Coronary artery (tissue), 2 donors: Measurements from ENCODE around the gene SAE1.
A peak's percentile ranks its signal among the peaks of the same experiment; 100 is the strongest.

Experiments used
- DNase-seq: peaks from one replicate; pipeline ENCODE4 v3.0.0-alpha.2; 2017; ENCODE audit warnings: low spot score
- H3K27ac ChIP-seq, 2 donors: fragments of 200-600 bp; sonication (generic); one replicate each; pipeline ENCODE4 v1.5.1; 2016 to 2019
- H3K4me3 ChIP-seq: fragments of 200-600 bp; sonication (generic); 2 replicates; pipeline ENCODE4 v1.5.1; 2016; ENCODE audit warnings: mild to moderate bottlenecking, moderate library complexity
- TF ChIP-seq, protein P1 (sequence below): fragments of 200-600 bp; sonication (generic); IDR thresholded peaks from one replicate; pipeline ENCODE4 v1.5.1; 2019; ENCODE audit warnings: antibody characterized with exemption

The SAE1 gene

DNA sequence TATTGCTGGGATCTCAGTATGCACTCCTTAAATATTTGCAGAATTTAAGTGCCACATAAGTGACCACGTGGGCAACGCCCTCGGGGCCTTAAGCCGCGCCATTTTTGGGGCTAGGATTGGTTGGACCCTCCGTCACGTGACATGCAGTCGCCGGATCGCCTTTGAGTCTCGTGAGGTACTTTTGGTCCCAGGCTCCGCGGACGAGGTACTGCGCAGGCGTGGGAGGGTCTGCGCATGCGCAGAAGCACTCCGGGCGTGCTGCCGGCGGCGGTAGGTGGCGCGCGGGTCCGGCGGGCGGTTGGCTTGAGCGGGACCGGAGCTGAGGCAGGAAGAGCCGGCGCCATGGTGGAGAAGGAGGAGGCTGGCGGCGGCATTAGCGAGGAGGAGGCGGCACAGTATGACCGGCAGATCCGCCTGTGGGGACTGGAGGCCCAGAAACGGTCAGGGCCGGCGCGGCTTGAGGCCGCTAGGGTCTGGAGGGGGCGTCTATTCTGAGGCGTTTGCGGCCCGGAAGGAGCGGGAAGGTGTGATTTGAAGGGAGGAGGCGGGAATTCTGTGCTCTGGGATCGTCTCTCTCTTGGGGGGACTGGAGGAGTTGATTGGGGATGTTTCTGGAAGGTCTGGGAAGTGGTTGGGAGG lies at the start of gene SAE1:
Gene SAE1, plus strand, starts transcription at position 247 of the 639 bp plus-strand sequence. Its CDS starts 96 bp downstream, at position 343.
- TF ChIP-seq, protein P1, sequence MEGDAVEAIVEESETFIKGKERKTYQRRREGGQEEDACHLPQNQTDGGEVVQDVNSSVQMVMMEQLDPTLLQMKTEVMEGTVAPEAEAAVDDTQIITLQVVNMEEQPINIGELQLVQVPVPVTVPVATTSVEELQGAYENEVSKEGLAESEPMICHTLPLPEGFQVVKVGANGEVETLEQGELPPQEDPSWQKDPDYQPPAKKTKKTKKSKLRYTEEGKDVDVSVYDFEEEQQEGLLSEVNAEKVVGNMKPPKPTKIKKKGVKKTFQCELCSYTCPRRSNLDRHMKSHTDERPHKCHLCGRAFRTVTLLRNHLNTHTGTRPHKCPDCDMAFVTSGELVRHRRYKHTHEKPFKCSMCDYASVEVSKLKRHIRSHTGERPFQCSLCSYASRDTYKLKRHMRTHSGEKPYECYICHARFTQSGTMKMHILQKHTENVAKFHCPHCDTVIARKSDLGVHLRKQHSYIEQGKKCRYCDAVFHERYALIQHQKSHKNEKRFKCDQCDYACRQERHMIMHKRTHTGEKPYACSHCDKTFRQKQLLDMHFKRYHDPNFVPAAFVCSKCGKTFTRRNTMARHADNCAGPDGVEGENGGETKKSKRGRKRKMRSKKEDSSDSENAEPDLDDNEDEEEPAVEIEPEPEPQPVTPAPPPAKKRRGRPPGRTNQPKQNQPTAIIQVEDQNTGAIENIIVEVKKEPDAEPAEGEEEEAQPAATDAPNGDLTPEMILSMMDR: no peak
- Histone ChIP-seq H3K4me3 (peak within 1 kb of the TSS; percentile 92), H3K27ac (peak within 1 kb of the TSS; percentile 83 to 97)
- DNase-seq: peak; percentile 98

DNA sequence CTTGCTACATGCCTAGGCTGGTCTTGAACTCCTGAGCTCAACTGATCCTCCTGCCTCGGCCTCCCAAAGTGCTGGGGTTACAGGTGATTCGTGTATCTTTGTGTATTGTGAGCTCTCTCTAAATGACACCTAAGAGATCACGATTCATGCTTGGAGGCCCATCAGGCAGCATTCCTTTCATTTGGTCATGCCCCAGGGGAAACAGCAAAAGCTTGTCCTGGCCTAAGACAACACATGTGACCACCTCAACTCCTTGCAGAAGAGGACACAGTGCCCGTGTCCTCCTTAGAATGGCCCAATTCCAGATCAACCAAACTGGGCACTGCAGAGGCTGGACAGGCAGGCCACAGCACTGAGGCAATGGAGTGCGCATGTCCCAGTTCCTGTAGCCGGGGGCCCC lies 49.5 kb upstream of the SAE1 start:
- Histone ChIP-seq H3K4me3 (no peak overlapping the region), H3K27ac (peak overlapping the region in 1 of 2 donors; percentile 39)
- TF ChIP-seq, protein P1: no peak
- no peak for DNase-seq

DNA sequence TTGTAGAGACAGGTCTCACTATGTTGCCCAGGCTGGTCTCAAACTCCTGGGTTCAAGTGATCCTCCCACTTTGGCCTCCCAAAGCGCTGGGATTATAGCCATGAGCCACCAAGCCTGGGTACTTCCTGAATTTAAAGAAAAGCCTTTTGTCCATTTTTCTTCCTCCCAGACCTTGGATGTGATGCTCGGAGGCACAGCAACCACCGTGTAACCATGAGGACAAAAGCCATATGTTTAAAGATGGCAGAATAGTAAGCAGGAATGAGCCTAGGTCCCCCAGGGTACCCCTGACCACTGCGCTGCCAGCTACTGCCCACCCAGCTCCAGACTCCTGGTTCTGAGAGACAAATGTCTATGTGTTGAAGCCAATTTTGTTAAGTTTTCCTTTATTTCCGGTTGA lies 48.1 kb upstream of the SAE1 start:
- Histone ChIP-seq H3K27ac (no peak overlapping the region), H3K4me3 (no peak overlapping the region)
- TF ChIP-seq, protein P1: no peak
- DNase-seq: no peak

DNA sequence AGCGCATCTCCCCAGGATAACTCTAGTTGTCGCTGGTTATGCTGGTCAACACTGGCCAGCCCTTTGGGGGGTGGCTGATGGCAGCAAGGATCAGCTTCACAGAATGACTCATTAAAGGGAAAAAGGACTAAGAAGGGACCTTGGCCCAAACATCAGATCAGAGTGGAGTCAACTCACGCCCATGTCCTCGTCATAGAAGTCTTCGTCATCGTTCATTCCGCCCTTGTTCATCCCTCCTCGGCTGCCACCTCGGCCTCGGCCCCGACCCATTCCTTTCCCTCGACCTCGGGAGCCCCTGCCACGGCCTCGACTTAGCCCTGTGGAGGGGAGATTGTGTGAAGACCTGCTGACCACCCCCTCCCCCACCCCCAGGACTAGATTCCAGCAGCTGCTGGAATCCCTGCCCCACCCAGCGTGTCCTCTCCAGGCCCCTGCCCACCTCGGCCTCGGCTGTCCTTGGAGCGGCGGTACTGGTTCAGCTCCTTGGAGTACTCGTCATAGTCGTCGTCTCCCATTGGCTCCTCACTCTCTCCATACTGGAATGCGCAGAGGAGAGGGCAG lies 45.7 kb upstream of the SAE1 start:
- no peak for DNase-seq
- TF ChIP-seq, protein P1: no peak
- Histone ChIP-seq H3K4me3 (no peak overlapping the region), H3K27ac (no peak overlapping the region)

DNA sequence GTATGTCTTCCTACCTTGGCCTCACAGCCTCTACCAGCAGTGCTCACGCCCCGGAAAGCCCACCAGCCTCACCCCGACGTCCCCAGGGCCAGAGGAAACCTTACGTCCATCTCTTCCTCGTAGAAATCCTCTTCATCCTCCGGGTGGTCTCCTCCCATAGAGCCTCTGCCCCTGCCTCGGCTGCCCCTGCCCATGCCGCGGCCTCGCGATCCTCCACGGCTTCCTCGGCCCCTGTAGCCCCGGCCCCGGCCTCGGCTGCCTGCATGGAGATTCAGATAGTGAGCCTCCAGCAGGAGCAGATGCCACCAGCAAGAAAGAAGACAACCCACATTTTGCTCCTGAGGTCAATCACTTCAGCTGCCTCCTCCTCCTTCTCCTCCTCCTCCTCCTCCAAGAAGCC lies 44.4 kb upstream of the SAE1 start:
- H3K27ac ChIP-seq: no peak overlapping the region
- no peak overlapping the region for H3K4me3 ChIP-seq
- no peak for DNase-seq
- TF ChIP-seq, protein P1: no peak

DNA sequence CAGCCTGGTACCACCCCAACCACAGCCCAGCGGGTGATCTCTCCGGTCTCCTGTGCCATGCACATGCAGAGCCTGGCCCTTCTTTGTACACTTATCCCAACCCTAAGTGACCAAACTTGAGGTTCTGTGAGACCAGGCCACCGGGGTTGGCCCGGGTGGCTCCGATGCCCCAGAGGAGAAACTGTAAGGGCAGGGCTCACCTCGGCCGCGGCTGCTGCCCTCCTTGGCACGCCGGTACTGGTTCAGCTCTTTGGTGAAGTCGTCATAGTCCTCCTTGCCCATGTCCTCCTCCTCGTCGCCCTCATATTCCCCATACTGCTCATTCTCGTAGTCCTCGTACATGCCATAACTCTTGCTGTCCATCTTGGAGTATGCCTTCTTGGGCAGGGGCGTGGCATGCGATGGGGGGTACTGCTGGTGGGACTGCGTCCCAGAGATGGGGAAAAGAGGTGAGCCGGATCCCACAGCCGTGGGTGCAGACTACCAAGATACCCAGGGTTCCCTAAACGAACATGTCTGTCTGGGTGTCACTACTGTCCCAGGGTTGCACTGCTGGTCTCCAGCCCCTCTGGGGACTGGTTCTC lies 40.8 kb upstream of the SAE1 start:
- DNase-seq: no peak
- H3K4me3 ChIP-seq: no peak overlapping the region
- H3K27ac ChIP-seq: no peak overlapping the region
- TF ChIP-seq, protein P1: no peak

DNA sequence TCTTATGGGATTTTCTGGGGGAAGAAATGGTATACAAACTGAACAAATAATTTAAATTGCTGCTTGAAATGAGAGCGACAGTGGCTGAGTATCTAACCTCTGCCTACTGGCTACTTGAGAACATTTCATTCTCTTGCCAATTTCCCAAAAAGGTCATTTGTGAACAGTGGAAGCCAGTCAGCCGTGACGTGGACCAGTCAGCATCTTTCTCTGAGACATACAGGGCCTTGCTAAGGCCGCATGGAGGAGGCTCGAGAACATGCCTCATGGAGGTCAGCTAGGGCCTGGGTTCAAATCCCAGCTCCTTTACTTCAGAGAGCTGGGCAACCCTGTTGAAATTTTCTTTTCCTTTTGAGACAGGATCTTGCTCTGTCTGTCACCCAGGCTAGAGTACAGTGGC lies 37.4 kb upstream of the SAE1 start:
- H3K4me3 ChIP-seq: no peak overlapping the region
- H3K27ac ChIP-seq: peak overlapping the region in 1 of 2 donors; percentile 13
- TF ChIP-seq, protein P1: no peak
- no peak for DNase-seq
